ENCODE data around the gene ANKRD33.

DNA sequence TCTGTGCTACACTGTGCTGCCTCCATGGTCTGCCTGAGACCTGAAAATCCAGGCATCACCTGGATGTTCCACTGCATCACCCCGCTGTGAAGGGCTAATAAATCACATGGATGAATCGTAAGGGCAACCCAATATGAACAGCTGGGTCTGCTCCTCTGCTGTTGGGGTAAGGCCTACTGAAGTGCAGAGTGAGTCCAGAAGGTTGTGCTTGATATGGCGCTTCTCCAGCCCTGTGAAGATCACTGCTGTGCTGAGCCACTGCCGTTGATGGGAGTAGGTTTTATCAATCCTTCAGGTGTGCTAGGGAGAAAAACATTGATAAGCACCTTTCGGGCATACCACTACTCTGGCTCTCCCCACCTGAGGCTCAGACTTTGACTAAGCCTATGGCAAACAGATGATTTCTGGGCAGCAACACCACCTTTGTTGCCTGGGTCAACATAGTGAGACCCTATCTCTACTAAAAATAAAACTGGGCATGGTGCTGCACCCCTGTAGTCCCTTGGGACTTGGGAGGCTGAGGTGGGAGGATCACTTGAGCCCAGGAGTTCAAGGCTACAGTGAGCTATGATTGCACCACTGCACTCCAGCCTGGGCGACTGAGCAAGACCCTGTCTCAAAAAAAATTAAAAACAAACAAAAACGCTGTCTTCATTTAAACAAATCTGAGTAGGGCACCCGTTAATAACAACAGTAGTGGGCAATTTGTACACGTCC lies 21.1 kb downstream of the ANKRD33 start:
- TF ChIP-seq POLR2A (IDR thresholded peaks at IDR 0.05; ENCODE audit: low read depth, low read length) (no peak), MAZ (IDR thresholded peaks at IDR 0.05; ENCODE audit: borderline replicate concordance, low read depth, low read length) (no peak), RCOR1 (IDR thresholded peaks at IDR 0.05; ENCODE audit: insufficient replicate concordance, low read length) (no peak), RAD21 (IDR thresholded peaks at IDR 0.05; ENCODE audit: low read length) (no peak), MXI1 (IDR thresholded peaks at IDR 0.05; ENCODE audit: borderline replicate concordance, low read depth, low read length) (no peak), CEBPB (IDR thresholded peaks at IDR 0.05; ENCODE audit: low read depth, low read length) (no peak), FOS (IDR thresholded peaks at IDR 0.05; ENCODE audit: low read depth, low read length) (no peak)
- TF ChIP-seq, protein P1, sequence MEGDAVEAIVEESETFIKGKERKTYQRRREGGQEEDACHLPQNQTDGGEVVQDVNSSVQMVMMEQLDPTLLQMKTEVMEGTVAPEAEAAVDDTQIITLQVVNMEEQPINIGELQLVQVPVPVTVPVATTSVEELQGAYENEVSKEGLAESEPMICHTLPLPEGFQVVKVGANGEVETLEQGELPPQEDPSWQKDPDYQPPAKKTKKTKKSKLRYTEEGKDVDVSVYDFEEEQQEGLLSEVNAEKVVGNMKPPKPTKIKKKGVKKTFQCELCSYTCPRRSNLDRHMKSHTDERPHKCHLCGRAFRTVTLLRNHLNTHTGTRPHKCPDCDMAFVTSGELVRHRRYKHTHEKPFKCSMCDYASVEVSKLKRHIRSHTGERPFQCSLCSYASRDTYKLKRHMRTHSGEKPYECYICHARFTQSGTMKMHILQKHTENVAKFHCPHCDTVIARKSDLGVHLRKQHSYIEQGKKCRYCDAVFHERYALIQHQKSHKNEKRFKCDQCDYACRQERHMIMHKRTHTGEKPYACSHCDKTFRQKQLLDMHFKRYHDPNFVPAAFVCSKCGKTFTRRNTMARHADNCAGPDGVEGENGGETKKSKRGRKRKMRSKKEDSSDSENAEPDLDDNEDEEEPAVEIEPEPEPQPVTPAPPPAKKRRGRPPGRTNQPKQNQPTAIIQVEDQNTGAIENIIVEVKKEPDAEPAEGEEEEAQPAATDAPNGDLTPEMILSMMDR (conservative IDR thresholded peaks at IDR 0.05; ENCODE audit: low read depth, low read length): no peak
- TF ChIP-seq, protein P2, sequence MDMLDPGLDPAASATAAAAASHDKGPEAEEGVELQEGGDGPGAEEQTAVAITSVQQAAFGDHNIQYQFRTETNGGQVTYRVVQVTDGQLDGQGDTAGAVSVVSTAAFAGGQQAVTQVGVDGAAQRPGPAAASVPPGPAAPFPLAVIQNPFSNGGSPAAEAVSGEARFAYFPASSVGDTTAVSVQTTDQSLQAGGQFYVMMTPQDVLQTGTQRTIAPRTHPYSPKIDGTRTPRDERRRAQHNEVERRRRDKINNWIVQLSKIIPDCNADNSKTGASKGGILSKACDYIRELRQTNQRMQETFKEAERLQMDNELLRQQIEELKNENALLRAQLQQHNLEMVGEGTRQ (IDR thresholded peaks at IDR 0.05; ENCODE audit: low read depth, low read length): no peak

Measured in IMR-90 (cell line).